ENCODE measurements around the gene CHI3L1.

Gene CHI3L1

DNA sequence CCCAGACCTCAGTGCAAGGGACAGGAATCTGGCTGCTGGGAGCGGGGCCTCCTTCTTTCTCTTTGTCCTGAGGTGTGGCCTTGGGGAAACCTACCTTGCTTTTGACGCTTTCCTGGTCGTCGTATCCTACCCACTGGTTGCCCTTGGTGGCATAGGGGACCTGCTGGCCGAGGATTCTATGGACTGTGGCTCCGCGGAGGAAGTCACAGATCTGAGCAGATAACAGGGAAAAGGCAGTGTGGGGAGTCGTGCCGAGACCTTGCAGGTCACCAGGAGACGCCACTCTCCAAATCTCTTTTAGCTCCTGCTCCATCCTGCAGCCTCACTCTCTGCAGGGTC is 6.9 kb downstream of the CHI3L1 start:
- no peak for DNase-seq

GRCh38 chr1:203178821-203179666 is 7.5 kb downstream of the CHI3L1 start:
- no peak for DNase-seq

- no peak for DNase-seq
These were observed 8.4 kb downstream of the CHI3L1 start for GRCh38 chr1:203178083-203178482.

DNA sequence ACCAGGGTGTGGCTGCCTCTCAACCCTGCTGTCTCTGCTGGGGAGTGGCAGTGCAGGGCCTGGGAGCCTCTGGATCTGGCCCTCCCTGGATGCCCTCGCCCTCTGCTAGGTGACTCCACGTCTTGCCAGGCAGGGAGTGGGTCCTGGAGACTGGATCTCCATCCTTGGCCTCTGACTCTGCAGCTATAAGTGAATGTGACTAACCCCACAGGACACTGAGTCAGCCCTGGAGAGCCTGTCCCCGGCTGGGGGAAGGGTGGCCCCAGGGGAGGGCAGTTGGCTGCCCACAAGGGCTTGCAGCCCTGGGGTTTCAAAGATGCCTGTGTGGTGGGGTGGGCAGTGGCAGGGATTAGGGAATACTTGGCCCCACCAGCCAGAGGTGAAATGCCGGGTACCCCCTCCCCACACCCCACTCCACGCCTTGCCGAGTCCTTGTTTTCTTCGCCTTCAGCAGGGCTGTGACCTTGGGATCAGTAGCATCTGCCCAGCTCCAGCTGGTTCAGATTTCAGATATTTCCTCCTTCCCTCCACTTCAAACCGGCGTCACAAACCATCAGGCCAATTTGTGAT is 8.9 kb downstream of the CHI3L1 start:
- no peak for DNase-seq

DNA sequence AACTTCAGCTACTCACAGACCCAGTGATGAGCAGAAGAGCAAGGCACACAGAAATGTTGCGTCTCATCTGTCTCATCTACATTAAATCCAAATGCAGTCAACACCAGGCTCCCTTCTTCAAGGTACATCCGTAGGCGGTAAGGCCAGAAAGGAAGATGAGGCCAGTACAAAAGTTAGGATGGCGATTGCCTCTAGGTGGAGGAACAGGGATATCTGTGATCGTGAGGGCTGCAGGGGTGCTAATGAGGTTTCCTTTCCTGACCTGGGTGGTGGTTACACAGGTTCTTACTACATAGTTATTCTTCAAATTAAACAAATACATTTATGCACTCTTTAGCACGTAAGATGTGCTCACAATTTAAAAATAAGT is 9.5 kb downstream of the CHI3L1 start:
- DNase-seq = no peak

DNA sequence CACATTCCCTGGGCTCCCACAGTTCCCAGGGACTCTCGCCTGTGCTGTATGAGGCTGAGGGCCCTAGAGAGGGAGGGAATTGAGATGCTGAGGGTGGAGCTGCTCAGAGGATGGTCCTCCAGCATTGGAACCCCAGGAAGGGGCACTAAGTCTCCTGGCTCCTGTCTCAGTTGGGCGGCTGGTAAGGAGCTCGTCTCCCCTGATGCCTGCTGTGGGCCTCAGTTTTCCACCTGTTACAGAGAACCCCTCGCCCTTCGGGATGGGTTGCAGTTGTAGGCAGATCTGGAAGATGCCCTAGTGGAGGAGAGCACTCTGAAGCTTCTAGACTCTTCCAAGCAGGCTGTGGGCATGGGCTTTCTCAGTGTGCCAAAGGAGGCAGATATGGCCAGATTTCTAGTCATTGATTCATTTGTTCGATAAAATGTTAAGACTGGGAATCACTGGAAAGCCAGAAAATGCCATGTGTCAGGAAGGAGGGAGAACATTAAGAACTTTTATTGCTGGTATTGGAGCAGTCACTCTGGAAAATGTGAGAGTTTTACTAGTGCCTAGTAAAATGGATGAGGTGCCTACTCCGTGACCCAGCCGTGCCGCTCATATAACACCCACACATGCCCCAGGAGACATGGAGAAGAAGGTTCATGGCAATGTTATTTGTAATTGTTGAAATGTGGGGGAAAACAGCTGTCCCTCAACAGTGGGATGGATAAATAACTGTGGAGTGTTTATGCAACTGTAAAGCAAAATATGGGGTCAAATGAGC is 10.1 kb downstream of the CHI3L1 start:
- DNase-seq = no peak

- no peak for DNase-seq
These were observed 10.7 kb downstream of the CHI3L1 start for GRCh38 chr1:203175827-203176241.

DNA sequence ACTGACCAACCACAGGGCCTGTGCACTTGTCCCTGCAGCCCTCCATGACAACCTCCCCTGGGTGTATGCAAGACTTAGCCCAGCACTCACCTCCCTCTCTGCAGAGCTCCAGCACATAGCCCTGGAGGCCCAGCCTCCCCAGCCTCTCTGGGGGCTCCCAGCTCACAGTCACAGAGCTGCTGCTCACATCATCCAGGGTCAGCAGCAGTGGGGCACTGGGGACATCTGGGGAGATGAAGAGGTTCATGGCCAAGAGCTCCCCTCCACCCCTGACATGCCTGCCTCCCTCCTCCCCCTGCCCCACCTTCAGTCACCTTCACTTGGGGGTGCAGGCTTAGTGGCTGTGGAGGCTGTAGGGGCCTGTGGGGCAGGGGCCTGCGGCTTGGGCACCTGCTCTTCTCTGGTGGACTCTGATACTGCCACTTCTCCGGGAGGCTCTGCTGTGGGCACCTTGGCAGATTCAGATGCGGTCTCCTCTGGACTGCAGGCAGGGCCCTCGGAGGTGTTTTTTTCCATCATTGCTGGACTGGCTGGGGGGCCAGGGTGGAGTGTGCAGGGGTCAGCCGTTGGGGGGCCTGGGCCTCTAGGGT is 11.2 kb downstream of the CHI3L1 start, which contains the start of gene MYBPH:
Gene MYBPH (minus strand): TSS at position 590 of the 590 bp plus-strand sequence. CDS start 71 bp downstream, at position 519.
- DNase-seq = no peak

- DNase-seq = no peak
These were observed 12.0 kb downstream of the CHI3L1 start for GRCh38 chr1:203174324-203174985.

- DNase-seq = no peak
These were observed 12.9 kb downstream of the CHI3L1 start for GRCh38 chr1:203173566-203173965.

DNA sequence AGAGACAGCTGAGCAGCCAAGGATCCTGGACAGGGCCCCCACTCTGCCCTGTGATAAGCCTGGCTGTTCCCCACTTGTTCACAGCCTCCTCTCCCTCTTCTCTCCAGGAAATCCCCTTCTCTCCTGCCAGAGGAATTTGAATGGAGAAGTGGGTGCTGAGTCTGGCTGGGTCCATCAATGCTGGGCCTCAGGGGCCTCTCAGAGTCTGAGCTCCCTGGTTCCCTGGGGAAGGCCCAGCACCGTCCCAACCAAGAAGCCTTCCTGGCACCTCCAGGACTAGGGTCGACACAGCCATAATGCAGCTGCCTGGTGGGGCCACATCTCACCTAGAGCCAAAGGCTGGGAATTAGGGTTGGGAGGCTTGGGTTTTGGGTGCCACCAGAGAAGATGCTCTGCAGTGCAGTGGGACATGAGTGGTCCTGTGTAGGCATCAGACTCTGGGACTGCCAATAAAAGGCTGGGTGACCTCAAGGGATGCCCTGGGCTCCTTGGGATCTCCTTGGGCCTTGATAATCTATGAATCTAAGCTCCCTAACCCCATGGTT is 13.4 kb downstream of the CHI3L1 start:
- DNase-seq = no peak

DNA sequence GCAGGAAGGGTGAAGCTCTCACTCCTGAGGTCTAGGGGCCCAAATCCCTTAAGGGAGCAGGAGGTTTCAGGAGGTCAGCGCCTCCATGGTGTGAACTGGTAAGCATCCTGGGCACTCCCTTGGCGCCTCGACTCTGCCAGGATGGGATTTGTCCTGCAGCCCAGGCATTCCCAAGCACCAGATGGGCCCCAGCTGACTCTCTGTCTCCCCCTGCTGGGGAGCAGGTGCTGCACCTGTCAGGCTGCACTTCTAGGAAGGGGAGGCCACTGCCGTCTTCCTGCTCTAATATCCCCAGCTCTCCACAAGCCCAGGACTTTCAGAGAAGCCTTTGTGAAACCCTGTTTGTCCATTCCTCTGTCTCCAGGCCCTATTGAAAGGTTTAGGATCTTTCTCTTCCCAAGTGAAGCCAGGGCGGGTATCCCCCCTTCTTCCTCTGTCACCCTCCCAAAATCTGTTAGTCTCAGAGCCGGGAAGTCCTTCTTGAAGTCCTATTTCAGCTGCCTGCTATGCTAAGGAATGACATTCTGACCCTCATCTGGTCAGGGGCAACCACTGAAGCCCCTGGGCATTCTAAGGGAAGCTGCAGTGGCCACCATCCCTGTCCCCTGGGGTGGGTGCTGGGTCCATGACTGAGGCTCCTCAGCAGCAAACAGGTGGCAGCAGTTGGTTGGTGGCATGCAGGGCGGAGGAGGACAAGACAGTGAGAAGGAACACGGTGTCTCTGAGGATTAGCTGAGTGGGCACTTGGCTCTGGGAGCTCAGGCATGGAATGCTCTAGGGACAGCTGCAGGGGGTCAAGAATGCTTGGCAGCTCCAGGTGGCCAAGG is 14.1 kb downstream of the CHI3L1 start:
- peak; percentile 12 to 33 for DNase-seq

DNA sequence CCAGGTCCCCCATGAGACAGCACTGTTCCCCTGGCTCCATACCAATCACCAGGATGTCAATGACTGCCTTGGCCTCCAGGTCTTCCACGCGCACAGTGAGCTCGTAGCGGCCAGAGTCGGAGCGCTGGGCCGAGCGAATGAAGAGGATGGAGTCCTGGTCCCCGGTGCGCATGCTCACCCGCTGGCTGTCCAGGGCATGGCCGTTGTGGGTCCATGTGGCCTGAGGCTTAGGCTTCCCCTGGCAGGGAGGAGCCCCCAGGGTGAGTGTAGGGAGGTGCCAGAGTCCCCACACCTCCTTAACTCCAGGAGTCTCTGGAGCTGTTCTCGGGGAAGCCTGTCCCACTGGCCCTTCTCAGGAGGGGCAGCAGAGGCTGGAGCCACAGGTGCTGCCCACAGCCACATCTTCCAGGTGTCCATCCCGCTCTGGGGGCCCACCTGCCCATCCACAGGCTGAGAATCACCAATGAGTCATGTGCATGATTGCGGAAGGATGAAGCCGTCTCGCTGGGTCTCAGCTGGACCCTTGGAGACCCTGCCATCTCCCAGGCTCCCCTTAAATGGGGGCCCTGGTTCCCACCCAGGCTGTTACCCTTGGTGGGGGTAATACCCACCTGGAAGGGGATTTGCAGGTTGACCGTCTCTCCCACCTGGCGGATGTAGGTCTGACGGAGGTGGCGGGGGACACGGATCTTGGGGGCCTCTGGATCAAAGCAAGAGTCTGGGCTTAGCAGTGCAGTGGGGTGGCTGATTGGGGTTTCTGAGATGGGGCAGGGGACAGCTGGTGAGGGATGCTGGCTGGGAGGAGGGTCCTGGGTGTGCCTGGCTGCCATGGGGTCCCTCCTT is 14.9 kb downstream of the CHI3L1 start:
- DNase-seq = no peak

GRCh38 chr1:203170625-203171330 is 15.7 kb downstream of the CHI3L1 start:
- no peak for DNase-seq

DNA sequence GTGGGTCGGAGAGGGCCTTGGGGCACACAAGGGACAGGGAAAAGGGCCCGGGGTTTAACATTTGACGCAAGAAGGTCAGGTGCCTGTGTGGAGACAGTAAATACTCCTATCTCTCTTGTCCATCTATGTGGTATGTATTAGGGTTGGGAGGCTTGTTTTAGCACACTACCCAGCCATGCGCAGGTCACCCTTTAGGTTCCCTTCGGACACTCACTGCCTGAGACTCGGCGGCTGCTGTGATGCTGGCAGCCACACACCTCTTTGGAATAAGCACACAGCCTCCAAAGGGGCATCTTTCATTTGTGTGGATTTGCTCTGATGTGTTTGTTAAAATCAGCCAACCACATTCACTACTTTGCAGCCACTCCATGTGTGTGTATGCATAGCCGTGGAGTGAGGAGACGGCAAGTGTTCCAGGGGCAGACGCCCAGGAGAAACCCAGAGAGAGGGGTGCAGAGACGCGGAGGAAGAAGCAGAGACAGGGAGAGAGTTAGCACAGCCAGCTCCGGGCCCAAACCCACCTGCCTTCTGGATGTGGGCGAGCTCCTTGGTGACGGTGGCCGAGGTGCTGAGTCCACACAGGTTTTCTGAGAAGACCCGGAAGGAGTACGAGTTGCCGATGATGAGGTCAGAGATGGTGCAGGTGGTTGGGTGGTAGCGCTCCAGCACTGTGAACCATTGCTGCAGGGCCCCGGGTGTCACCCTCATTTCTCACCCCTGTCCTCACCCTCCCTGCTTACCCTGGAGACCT is 16.6 kb downstream of the CHI3L1 start:
- DNase-seq = no peak

- DNase-seq = no peak
These were observed 17.5 kb downstream of the CHI3L1 start for GRCh38 chr1:203168991-203169390.

DNA sequence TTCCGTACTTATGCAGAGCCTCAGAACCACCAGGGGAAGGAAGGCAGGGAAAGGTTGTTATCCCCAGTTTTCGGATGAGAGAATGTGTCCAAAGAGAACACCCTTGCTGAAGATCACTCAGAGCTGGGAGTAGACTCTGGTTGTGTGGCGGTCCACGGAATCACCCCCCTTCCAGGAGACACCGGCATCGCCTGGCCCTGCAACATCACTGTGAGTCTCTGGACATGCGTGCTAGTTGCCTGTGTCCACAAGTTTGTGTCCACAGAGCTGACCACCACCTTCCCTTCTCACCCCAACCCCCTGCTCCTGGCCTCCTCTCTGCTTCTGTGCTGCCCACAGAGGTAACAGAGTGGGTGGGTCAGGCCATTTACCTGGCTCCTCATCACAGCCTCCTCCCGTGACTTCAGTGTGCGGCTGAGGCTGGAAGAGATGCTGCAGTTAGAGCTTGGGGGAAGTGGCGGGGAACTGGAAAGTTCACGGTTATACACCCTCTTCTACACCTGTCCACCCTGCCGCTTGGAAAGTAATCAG is 18.2 kb downstream of the CHI3L1 start:
- DNase-seq = no peak

GRCh38 chr1:203167913-203168200 is 18.6 kb downstream of the CHI3L1 start:
- no peak for DNase-seq

Measured in stimulated activated CD4-positive, alpha-beta T cell treated with anti-CD3 and anti-CD28 coated beads, Interleukin-4, amount 100 ng/mL, for 4 hours (primary cell).